Activated CD4-positive, alpha-beta memory T cell treated with anti-CD3 and anti-CD28 coated beads, Interleukin-2, amount 10 ng/mL, durations not matched to agents 7 days and 5 days (primary cell): Measurements from ENCODE around the gene INTS6. TPM values are rescaled to one million over a fixed set of nuclear protein-coding genes. Genes with fewer than 3 reads are reported as not detected.

Experiments
- CTCF ChIA-PET: fragments of 350-600 bp; sonication (Branson Sonifier 250); formaldehyde crosslinking; loops from one replicate; lab custom pipeline; 2021; ENCODE audit warnings: antibody characterized with exemption, inconsistent platforms; lab: Charles Lee
- POLR2A ChIA-PET: fragments of 350-600 bp; sonication (Branson Sonifier 250); formaldehyde crosslinking; loops from one replicate; lab custom pipeline; 2021; ENCODE audit warnings: antibody characterized with exemption; lab: Charles Lee
- DNase-seq: peaks from one replicate; pipeline ENCODE4 v3.0.0-alpha.2; 2020
- H3K27ac Mint-ChIP-seq: one replicate; pipeline ENCODE4 v1.8.0; 2021; ENCODE audit warnings: mild to moderate bottlenecking, mixed read lengths
- H3K27me3 Mint-ChIP-seq: one replicate; pipeline ENCODE4 v1.8.0; 2021; ENCODE audit warnings: mixed read lengths
- H3K36me3 Mint-ChIP-seq: one replicate; pipeline ENCODE4 v1.8.0; 2021; ENCODE audit warnings: low read depth, mixed read lengths
- H3K4me1 Mint-ChIP-seq: one replicate; pipeline ENCODE4 v1.8.0; 2021; ENCODE audit warnings: mixed read lengths
- H3K4me3 Mint-ChIP-seq: one replicate; pipeline ENCODE4 v1.8.0; 2021; ENCODE audit warnings: mild to moderate bottlenecking, mixed read lengths
- H3K9me3 Mint-ChIP-seq: one replicate; pipeline ENCODE4 v1.8.0; 2021; ENCODE audit warnings: mixed read lengths
- total RNA-seq, 2 experiments: library from RNA; stranded (reverse); gene quantifications; one replicate each; pipeline ENCODE4 v1.2.3, GENCODE V29; 2021

INTS6 gene
- total RNA-seq, 2 experiments from 2014 or later, result 45.5 to 48.9 TPM

GRCh38 chr13:51385114-51385513 is 67.7 kb downstream of the INTS6 start:
- H3K27ac Mint-ChIP-seq, result no peak overlapping the region
- no peaks in the 10 kb centered on the region for H3K27me3 Mint-ChIP-seq
- no peak for DNase-seq
- peaks cover 30% of the 10 kb centered on the region for H3K36me3 Mint-ChIP-seq
- ChIA-PET CTCF (no interaction called here), POLR2A (no interaction called here)
- no peak overlapping the region for H3K4me3 Mint-ChIP-seq
- H3K4me1 Mint-ChIP-seq, result no peaks in the 10 kb centered on the region
- H3K9me3 Mint-ChIP-seq, result no peaks in the 10 kb centered on the region

- Mint-ChIP-seq H3K4me3 (no peak overlapping the region), H3K9me3 (no peaks in the 10 kb centered on the region), H3K27me3 (no peaks in the 10 kb centered on the region), H3K36me3 (peaks cover 42% of the 10 kb centered on the region), H3K27ac (no peak overlapping the region), H3K4me1 (no peaks in the 10 kb centered on the region)
- no peak for DNase-seq
- ChIA-PET CTCF (no interaction called here), POLR2A (interaction anchor here (0.6 kb wide), 1 partner anchor 204 kb away, joined by 3 read pairs; no protein-coding TSS in a partner anchor)
These were observed 72.6 kb downstream of the INTS6 start for GRCh38 chr13:51380269-51380668.

DNA sequence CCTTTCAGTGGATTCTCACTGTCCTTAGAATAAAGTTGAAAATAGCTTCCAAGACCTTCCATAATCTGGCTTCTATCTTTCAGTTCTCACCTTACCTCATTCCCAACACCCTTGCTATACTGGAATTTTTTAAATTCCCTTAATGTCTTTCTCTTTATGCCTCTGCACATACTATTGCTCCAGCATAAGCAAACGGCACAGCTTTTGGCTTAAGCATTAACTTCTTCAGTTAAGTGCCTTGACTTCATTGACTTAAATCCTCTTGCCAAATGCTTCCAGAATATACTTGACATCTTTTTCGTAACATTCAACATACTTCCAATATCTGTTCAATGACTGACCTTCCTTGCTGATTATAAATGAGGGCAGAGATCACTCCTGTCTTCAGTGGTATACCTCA is 79.4 kb downstream of the INTS6 start:
- H3K4me3 Mint-ChIP-seq, result no peak overlapping the region
- DNase-seq, result no peak
- H3K36me3 Mint-ChIP-seq, result peaks cover 39% of the 10 kb centered on the region
- H3K27me3 Mint-ChIP-seq, result no peaks in the 10 kb centered on the region
- H3K4me1 Mint-ChIP-seq, result no peaks in the 10 kb centered on the region
- no peaks in the 10 kb centered on the region for H3K9me3 Mint-ChIP-seq
- CTCF ChIA-PET, result no interaction called here
- no peak overlapping the region for H3K27ac Mint-ChIP-seq
- POLR2A ChIA-PET, result no interaction called here

DNA sequence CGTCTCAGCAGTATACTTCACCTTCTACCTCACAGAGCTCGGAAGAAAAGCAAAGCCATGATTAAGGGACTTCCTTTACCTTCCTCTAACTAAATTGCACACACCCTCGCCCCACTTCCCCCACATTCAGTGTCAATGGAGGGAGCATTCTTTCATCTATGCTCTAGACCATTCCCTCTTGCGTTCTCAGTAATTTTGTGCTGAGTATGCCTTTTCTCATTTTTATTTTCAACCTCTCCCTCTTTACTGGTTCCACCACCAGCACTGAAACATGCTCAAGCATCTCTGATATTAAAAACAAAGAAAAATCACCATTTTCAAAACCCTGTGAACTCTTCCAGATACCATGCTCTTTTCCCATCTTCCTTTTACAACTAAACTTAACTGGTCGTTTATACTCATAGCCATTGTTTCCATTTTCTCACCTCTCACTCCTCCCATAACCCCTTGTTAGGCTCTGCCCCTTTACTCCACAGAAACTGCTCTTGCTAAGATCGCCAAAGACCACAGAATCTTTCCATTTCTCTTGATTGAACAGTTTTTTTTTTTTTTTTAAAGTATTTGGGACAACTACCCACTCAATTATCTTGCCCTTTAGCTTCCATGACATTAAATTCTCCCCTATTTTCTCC is 81.0 kb downstream of the INTS6 start:
- H3K4me1 Mint-ChIP-seq, result no peaks in the 10 kb centered on the region
- ChIA-PET CTCF (interaction anchor here (1.3 kb wide), 1 partner anchor 426 kb away, joined by 6 read pairs; no protein-coding TSS in a partner anchor), POLR2A (no interaction called here)
- H3K9me3 Mint-ChIP-seq, result no peaks in the 10 kb centered on the region
- no peak overlapping the region for H3K4me3 Mint-ChIP-seq
- no peaks in the 10 kb centered on the region for H3K27me3 Mint-ChIP-seq
- no peak for DNase-seq
- H3K27ac Mint-ChIP-seq, result no peak overlapping the region
- H3K36me3 Mint-ChIP-seq, result peaks cover 35% of the 10 kb centered on the region

DNA sequence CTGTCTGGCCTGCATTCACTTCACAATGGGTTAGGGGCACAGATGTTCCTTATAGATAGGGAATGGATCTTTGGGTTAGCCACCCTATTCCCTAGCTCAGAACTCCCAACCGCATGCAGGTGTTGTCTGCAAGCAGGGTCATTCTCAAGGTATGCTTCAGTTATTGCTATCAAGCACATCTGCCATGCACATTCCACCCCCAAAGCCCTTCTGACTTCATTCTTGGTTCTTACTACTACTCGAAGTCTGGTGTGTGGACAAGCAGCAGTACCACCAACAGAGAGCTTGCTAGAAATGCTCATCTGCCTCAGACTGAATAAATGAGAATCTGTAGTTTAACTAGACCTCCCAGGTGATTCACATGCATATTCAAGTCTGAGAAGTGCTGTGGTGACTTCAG is 82.0 kb downstream of the INTS6 start:
- ChIA-PET POLR2A (no interaction called here), CTCF (no interaction called here)
- Mint-ChIP-seq H3K4me3 (no peak overlapping the region), H3K36me3 (peaks cover 34% of the 10 kb centered on the region), H3K4me1 (no peaks in the 10 kb centered on the region), H3K27ac (no peak overlapping the region), H3K27me3 (no peaks in the 10 kb centered on the region), H3K9me3 (no peaks in the 10 kb centered on the region)
- DNase-seq, result no peak

DNA sequence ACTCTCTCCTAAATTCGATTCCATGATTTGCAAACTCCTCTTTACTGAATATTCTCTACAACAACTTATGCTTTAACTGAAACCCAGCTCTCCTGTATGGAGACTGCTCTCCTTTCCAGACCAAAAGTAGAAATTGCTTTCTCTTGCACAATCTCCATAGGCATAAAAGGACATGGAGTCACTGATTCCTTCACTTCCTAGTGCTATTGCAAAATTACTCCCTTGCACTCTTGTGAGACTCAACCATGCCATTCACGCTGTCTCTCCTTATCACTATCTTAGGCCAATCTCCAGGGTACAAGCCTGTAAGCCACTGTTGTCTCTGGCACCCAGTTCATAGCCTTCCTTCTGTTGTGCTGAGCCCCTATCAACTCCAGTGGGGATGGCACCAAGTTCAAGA is 82.7 kb downstream of the INTS6 start:
- H3K4me3 Mint-ChIP-seq, result no peak overlapping the region
- CTCF ChIA-PET, result no interaction called here
- POLR2A ChIA-PET, result no interaction called here
- H3K36me3 Mint-ChIP-seq, result peaks cover 31% of the 10 kb centered on the region
- no peak overlapping the region for H3K27ac Mint-ChIP-seq
- H3K4me1 Mint-ChIP-seq, result no peaks in the 10 kb centered on the region
- no peaks in the 10 kb centered on the region for H3K9me3 Mint-ChIP-seq
- H3K27me3 Mint-ChIP-seq, result no peaks in the 10 kb centered on the region
- DNase-seq, result no peak

GRCh38 chr13:51364404-51365008 is 88.3 kb downstream of the INTS6 start:
- H3K27ac Mint-ChIP-seq, result no peak overlapping the region
- ChIA-PET POLR2A (no interaction called here), CTCF (no interaction called here)
- H3K9me3 Mint-ChIP-seq, result no peaks in the 10 kb centered on the region
- no peak for DNase-seq
- peaks cover 6% of the 10 kb centered on the region for H3K4me1 Mint-ChIP-seq
- peaks cover 61% of the 10 kb centered on the region for H3K36me3 Mint-ChIP-seq
- H3K4me3 Mint-ChIP-seq, result no peak overlapping the region
- no peaks in the 10 kb centered on the region for H3K27me3 Mint-ChIP-seq

- Mint-ChIP-seq H3K4me3 (no peak overlapping the region), H3K4me1 (peaks cover 6% of the 10 kb centered on the region), H3K36me3 (peaks cover 55% of the 10 kb centered on the region), H3K9me3 (no peaks in the 10 kb centered on the region), H3K27ac (no peak overlapping the region), H3K27me3 (no peaks in the 10 kb centered on the region)
- CTCF ChIA-PET, result no interaction called here
- no peak for DNase-seq
- POLR2A ChIA-PET, result no interaction called here
These were observed 89.2 kb downstream of the INTS6 start for GRCh38 chr13:51363625-51364024.

DNA sequence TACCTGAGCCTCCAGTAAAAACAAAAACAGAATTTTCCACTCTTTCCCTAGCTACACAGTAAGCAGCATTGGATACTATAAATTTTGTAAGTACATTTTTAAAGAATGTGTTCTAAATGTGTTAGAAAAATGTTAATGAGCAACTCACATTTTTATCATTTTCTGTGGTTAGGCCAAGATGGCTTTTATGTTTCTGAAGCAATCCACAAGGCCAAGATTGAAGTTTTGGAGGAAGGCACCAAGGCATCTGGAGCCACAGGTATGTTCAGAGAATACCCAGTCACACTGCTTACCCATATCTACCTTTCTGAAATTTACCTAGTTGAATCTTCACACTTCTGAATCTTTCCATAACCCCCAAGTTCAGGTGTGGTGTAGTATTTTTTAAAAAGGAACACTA is 91.7 kb downstream of the INTS6 start:
- H3K4me3 Mint-ChIP-seq, result no peak overlapping the region
- H3K9me3 Mint-ChIP-seq, result no peaks in the 10 kb centered on the region
- ChIA-PET CTCF (no interaction called here), POLR2A (no interaction called here)
- peaks cover 41% of the 10 kb centered on the region for H3K36me3 Mint-ChIP-seq
- peaks cover 6% of the 10 kb centered on the region for H3K4me1 Mint-ChIP-seq
- no peak for DNase-seq
- no peak overlapping the region for H3K27ac Mint-ChIP-seq
- no peaks in the 10 kb centered on the region for H3K27me3 Mint-ChIP-seq

GRCh38 chr13:51360489-51360888 is 92.3 kb downstream of the INTS6 start:
- peaks cover 41% of the 10 kb centered on the region for H3K36me3 Mint-ChIP-seq
- CTCF ChIA-PET, result no interaction called here
- H3K27ac Mint-ChIP-seq, result no peak overlapping the region
- H3K27me3 Mint-ChIP-seq, result no peaks in the 10 kb centered on the region
- no peak for DNase-seq
- POLR2A ChIA-PET, result no interaction called here
- H3K9me3 Mint-ChIP-seq, result no peaks in the 10 kb centered on the region
- peaks cover 6% of the 10 kb centered on the region for H3K4me1 Mint-ChIP-seq
- no peak overlapping the region for H3K4me3 Mint-ChIP-seq

GRCh38 chr13:51359352-51359751 is 93.5 kb downstream of the INTS6 start:
- POLR2A ChIA-PET, result interaction anchor here (0.9 kb wide), 1 partner anchor 444 kb away, joined by 3 read pairs; no protein-coding TSS in a partner anchor

DNA sequence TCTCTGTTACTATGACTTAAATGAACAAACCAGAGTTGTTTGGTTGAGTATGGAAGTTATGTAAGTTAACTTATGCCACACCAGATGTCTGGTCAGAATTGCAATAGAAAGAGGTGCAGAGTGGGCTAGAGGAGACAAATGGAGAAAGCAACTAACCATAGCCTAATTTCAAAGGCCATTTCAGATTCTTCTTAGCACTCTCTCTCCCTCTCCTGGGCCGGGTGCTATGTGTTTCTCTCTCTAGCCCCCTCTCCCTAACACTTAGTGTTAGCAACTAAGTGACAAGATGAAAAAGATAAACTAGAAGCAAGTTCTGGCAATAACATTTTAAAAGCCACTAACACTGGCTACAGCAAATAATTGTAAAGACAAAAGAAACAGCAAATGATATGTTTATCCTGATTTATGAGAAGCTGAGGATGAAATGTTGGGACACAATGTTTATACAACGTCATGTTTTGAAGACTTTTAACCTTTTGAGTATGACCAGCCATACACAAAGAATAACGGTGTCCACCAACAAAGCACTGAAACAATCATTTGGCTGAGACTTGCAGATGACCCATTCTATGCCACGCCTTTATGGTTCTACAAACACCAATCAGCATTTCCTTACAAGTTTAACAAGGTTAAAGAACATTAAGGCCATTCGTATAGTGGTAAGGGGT is 94.8 kb downstream of the INTS6 start:
- DNase-seq, result no peak
- Mint-ChIP-seq H3K4me3 (no peak overlapping the region), H3K36me3 (peaks cover 24% of the 10 kb centered on the region), H3K27me3 (no peaks in the 10 kb centered on the region), H3K9me3 (no peaks in the 10 kb centered on the region), H3K4me1 (no peaks in the 10 kb centered on the region), H3K27ac (no peak overlapping the region)
- CTCF ChIA-PET, result no interaction called here
- POLR2A ChIA-PET, result no interaction called here

More at GRCh38 chr13:51359352-51359751, 93.5 kb downstream of the INTS6 start:
- Mint-ChIP-seq H3K27me3 (no peaks in the 10 kb centered on the region), H3K4me1 (peaks cover under 1% of the 10 kb centered on the region), H3K4me3 (no peak overlapping the region), H3K27ac (no peak overlapping the region), H3K36me3 (peaks cover 32% of the 10 kb centered on the region), H3K9me3 (no peaks in the 10 kb centered on the region)
- DNase-seq, result no peak
- CTCF ChIA-PET, result interaction anchor here (0.6 kb wide), 1 partner anchor 73 kb away, joined by 4 read pairs; no protein-coding TSS in a partner anchor

DNA sequence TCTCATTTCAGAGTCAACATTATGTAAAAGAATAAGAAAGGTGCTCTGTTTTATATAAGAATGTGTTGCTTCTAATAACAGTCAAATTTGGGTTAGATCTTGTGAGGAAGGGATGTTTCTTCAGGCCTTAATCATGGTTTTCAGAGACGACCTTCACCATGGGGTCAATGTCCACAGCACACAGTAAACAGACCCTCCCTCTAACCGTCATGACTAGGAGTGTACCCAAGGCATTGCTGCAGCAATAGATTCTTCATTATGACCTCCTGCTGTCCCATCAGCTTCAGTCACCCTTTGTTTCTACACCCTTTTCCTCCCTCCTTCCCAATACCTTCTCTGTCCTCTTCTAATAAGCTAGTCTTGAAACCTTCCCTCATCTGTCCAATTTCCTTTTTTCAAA is 97.6 kb downstream of the INTS6 start:
- POLR2A ChIA-PET, result no interaction called here
- no peaks in the 10 kb centered on the region for H3K9me3 Mint-ChIP-seq
- no peak overlapping the region for H3K4me3 Mint-ChIP-seq
- no peaks in the 10 kb centered on the region for H3K27me3 Mint-ChIP-seq
- H3K4me1 Mint-ChIP-seq, result no peaks in the 10 kb centered on the region
- no peak for DNase-seq
- no peak overlapping the region for H3K27ac Mint-ChIP-seq
- CTCF ChIA-PET, result no interaction called here
- H3K36me3 Mint-ChIP-seq, result no peaks in the 10 kb centered on the region
